Endothelial cell of umbilical vein (primary cell): Measurements from ENCODE around the gene ETV4.

ENCODE experiments used
- CTCF ChIP-seq, 2 donors: IDR thresholded peaks; 1 replicate in 1 of 2; 2 replicates in 1 of 2; pipeline ENCODE4 v1.5.1; 2011; ENCODE audit warnings: low read length in 2 of 2, mild to moderate bottlenecking in 2 of 2, moderate library complexity in 2 of 2, control low read depth in 1 of 2, inconsistent platforms in 1 of 2, low read depth in 1 of 2; ENCODE audit not compliant: insufficient read depth in 1 of 2; ENCODE audit errors: extremely low read depth in 1 of 2
- EZH2 ChIP-seq: IDR thresholded peaks from 2 replicates; pipeline ENCODE4 v1.6.1; 2012; ENCODE audit warnings: borderline replicate concordance, low read depth, mild to moderate bottlenecking, moderate library complexity, low read length, inconsistent platforms; ENCODE audit not compliant: severe bottlenecking
- POLR2A ChIP-seq: IDR thresholded peaks from 2 replicates; pipeline ENCODE4 v1.6.1; 2012; ENCODE audit warnings: low read depth, mild to moderate bottlenecking, control low read depth, low read length
- POLR2AphosphoS5 ChIP-seq: IDR thresholded peaks from 2 replicates; pipeline ENCODE4 v1.6.1; 2012; ENCODE audit warnings: low read depth, mild to moderate bottlenecking, control low read depth, low read length, moderate library complexity; ENCODE audit not compliant: insufficient read depth

- TF ChIP-seq EZH2 (no peak), CTCF (IDR thresholded peaks at IDR 0.05; ENCODE audit: extremely low read depth in 1 of 2, insufficient read depth in 1 of 2, low read depth in 1 of 2, low read length in 2 of 2) (no peak), POLR2AphosphoS5 (no peak), POLR2A (no peak)
These were observed 42.0 kb upstream of the ETV4 start for GRCh38 chr17:43588121-43588520.
